Activated CD4-positive, alpha-beta memory T cell treated with anti-CD3 and anti-CD28 coated beads for 36 hours (primary cell): Measurements from ENCODE around the gene GALNT9. TPM values are rescaled to one million over a fixed set of nuclear protein-coding genes. Genes with fewer than 3 reads are reported as not detected.

ENCODE experiments used
- CTCF ChIA-PET: fragments of 350-600 bp; sonication (Branson Sonifier 250); formaldehyde crosslinking; loops from one replicate; lab custom pipeline; 2021; ENCODE audit warnings: antibody characterized with exemption, inconsistent platforms; lab: Charles Lee
- POLR2A ChIA-PET: fragments of 350-600 bp; sonication (Branson Sonifier 250); formaldehyde crosslinking; loops from one replicate; lab custom pipeline; 2021; ENCODE audit warnings: antibody characterized with exemption; lab: Charles Lee
- DNase-seq: peaks from one replicate; pipeline ENCODE4 v3.0.0-alpha.2; 2020
- H3K27ac Mint-ChIP-seq: one replicate; pipeline ENCODE4 v1.8.0; 2021; ENCODE audit warnings: mixed read lengths
- H3K27me3 Mint-ChIP-seq: one replicate; pipeline ENCODE4 v1.8.0; 2021; ENCODE audit warnings: mixed read lengths
- H3K36me3 Mint-ChIP-seq: one replicate; pipeline ENCODE4 v1.8.0; 2021; ENCODE audit warnings: mixed read lengths
- H3K4me1 Mint-ChIP-seq: one replicate; pipeline ENCODE4 v1.8.0; 2021; ENCODE audit warnings: low read depth, mixed read lengths
- H3K4me3 Mint-ChIP-seq: one replicate; pipeline ENCODE4 v1.8.0; 2021; ENCODE audit warnings: mild to moderate bottlenecking, mixed read lengths
- H3K9me3 Mint-ChIP-seq: one replicate; pipeline ENCODE4 v1.8.0; 2021; ENCODE audit warnings: mixed read lengths
- intact Hi-C: fragments of 100-400 bp; cut with micrococcal nuclease; formaldehyde crosslinking; loops from one replicate; pipeline ENCODE4 v1.15.1; 2023
- total RNA-seq, 2 experiments: library from RNA; stranded (reverse); gene quantifications; one replicate each; pipeline ENCODE4 v1.2.3, GENCODE V29; 2021

Gene GALNT9
- total RNA-seq, 2 experiments from 2014 or later: 0.12 to 0.29 TPM

DNA sequence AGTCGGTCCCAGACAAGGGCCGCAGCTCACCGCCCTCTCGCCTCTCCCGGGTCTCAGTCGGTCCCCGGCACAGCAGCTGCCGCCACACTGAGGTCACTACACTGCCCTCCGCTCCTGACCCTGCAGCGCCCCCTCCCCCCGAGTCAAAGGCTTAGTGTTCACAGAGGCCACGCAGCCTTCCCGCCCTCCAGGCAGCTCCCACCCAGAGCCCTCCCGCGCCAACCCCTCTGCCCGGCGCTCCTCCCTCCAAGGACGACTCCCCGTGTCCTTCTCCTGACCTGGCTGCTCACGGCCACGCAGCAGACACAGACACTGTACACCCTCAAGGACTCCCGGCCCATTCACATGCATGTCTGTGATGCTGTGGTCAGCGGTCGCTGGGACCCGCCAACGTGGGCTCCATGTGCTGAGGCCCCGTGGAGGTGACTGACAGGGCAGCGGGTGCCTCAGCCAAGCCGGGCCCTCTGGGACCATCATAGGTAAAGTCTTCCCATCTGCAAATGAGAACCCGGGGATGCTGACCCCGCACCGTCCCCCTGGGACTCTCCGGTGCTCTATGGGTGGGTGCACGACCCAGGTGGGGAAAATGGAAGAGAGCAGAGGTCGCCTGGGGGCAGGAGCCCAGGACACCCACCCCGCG is 16.3 kb upstream of the GALNT9 start:
- POLR2A ChIA-PET: no interaction called here
- H3K9me3 Mint-ChIP-seq: no peaks in the 10 kb centered on the region
- CTCF ChIA-PET: no interaction called here
- no peak overlapping the region for H3K27ac Mint-ChIP-seq
- no peaks in the 10 kb centered on the region for H3K36me3 Mint-ChIP-seq
- no peak for DNase-seq
- no peaks in the 10 kb centered on the region for H3K4me1 Mint-ChIP-seq
- intact Hi-C loops: no loop called here
- H3K4me3 Mint-ChIP-seq: no peak overlapping the region
- peaks cover 3% of the 10 kb centered on the region for H3K27me3 Mint-ChIP-seq

DNA sequence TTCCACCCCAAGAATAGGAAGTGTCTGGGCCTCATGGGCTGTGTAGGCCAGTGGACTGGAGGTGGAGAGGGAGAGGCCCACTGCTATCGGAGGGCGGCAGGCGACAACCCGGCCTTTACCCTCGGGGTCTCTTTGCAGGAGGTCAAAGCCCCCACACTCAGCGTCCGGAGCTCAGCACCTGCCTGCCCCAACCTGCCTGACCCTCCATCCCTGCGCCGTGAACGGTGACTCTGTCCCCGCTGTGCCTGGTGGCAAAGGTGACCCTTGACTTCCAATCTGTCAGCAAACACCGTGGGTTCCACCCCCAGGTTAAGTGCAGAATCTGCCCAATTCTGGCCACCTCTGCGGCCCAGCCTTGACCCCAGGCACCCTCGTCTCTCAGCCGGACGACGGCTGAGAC is 15.7 kb upstream of the GALNT9 start:
- no peaks in the 10 kb centered on the region for H3K4me1 Mint-ChIP-seq
- H3K9me3 Mint-ChIP-seq: no peaks in the 10 kb centered on the region
- DNase-seq: no peak
- CTCF ChIA-PET: no interaction called here
- POLR2A ChIA-PET: no interaction called here
- peaks cover 3% of the 10 kb centered on the region for H3K27me3 Mint-ChIP-seq
- intact Hi-C loops: no loop called here
- H3K27ac Mint-ChIP-seq: no peak overlapping the region
- no peak overlapping the region for H3K4me3 Mint-ChIP-seq
- no peaks in the 10 kb centered on the region for H3K36me3 Mint-ChIP-seq

DNA sequence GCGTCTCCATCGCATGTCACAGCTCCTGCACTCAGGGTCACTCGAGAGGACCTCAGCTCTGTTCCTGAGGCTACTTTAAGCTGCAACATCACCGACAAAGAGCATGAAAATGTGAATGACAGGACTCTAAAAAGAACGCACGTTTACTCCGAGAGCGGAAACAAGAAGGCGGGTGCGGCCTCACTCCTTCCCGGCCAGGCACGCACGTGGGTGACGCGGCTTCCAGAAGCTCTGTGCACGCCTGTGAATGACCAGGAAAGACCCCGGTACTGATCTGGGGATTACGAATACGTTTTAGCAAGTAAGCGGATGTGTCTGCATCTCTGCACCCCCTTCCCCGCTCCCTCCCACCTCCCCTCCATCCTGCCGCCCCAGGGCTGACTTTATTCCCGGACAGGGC is 15.2 kb upstream of the GALNT9 start:
- no peaks in the 10 kb centered on the region for H3K36me3 Mint-ChIP-seq
- intact Hi-C loops: no loop called here
- no peaks in the 10 kb centered on the region for H3K4me1 Mint-ChIP-seq
- H3K4me3 Mint-ChIP-seq: no peak overlapping the region
- no peak for DNase-seq
- POLR2A ChIA-PET: no interaction called here
- CTCF ChIA-PET: no interaction called here
- no peaks in the 10 kb centered on the region for H3K9me3 Mint-ChIP-seq
- H3K27ac Mint-ChIP-seq: no peak overlapping the region
- H3K27me3 Mint-ChIP-seq: peaks cover 3% of the 10 kb centered on the region

DNA sequence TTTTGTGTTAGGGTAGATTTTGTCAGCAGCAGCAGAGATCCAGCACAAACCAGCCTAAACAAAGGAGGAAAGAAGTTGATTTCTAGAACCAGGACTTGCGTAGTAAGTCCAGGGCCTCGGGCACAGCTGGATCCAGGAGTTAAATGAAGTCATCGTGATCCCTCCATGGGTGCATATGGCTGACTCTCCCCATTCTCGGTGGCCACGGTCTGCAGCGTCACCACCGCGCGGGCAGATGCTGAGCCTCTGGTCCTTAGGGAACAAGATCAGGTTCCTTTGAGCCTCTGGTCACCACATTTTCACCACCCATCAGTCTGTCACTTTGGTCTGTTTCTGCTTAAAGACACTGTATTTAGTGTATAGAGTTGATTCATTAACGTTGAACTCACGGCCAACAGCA is 14.8 kb upstream of the GALNT9 start:
- POLR2A ChIA-PET: no interaction called here
- peaks cover 3% of the 10 kb centered on the region for H3K27me3 Mint-ChIP-seq

DNA sequence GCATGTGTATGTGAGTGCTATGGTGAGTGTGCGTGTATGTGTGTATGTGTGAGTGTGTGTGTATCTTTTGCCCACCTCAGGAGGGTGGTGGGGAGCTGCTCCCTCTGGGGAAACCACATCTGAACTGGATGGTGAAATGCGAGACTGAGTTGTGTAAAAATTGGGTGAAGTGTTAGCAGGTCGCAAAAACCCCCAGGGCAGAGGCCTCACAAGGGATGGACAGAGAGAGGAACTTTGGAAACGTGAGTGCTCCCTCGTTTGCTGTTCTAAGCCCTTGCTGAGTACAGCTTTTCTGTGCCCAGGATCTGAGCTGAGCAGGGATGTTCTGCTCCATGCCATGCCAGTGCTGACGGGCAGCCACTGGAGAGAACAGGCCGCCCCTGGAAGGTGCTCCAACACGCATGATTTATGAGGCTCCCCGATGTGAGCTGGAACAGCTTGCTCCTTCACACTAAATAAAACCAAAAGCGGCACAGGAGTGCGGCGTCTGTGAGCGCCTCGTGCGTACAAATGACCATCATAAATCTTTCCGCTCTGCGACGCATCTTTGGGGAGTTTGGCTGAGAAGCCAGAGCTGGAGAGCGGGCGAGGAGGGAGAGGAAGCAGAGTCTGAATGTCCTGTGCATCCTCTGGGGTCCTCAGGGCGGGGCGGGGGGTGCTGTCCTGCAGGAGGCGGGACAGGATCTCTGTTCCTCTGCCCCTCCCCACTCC is 14.1 kb upstream of the GALNT9 start:
- H3K4me1 Mint-ChIP-seq: no peaks in the 10 kb centered on the region
- H3K9me3 Mint-ChIP-seq: no peaks in the 10 kb centered on the region
- intact Hi-C loops: no loop called here
- ChIA-PET POLR2A (no interaction called here), CTCF (no interaction called here)
- H3K4me3 Mint-ChIP-seq: no peak overlapping the region
- no peak for DNase-seq
- peaks cover 3% of the 10 kb centered on the region for H3K27me3 Mint-ChIP-seq
- no peaks in the 10 kb centered on the region for H3K36me3 Mint-ChIP-seq
- H3K27ac Mint-ChIP-seq: no peak overlapping the region

More for the DNA sequence above, 14.8 kb upstream of the GALNT9 start:
- Mint-ChIP-seq H3K4me1 (no peaks in the 10 kb centered on the region), H3K27ac (no peak overlapping the region), H3K9me3 (no peaks in the 10 kb centered on the region), H3K36me3 (no peaks in the 10 kb centered on the region), H3K4me3 (no peak overlapping the region)
- CTCF ChIA-PET: no interaction called here
- intact Hi-C loops: no loop called here
- DNase-seq: no peak

DNA sequence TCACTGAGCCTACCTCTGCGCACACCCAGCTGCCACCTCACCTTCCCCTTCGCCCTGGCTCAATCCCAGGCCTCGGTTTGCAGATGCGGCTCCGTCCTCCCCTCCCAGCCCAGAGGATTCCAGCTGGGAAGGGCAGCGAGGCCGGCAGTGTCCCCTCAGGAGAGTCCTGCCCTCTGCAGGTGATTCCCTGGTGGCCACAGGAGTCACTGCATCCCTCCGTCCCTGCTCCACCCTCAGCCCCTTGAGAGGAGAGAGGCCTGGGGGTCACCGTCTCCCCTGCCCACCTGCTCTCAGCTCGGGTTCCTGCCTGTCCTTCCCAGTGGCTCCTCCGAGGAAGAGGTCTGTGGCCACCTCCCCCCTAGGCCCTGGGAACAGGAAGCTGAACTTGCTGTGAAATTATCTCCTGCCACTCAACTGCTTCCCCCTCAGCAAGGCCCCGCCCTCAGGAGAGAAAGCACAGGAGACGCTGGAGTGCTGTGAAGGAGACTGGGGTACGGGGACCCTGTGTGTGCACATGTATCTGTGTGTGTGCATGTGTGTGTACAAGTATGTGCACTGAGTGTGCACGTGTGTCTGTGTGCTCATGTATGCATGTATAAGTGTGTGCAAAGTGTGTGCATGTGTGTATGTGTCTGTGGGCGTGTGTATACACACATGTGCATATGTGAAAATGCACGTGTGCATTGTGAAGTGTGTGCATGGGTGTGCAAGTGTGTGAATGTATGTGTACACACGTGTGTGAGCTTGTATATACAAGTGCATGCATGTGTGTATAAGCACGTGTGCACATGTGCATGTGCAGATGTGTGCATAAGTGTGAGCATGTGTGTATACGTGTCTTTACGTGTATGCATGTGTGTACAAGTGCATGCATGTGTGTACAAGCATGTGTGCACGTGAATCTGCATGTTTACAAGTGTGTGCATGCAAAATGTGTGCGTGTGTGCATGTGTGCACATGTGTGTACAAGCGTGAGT is 13.2 kb upstream of the GALNT9 start:
- Mint-ChIP-seq H3K27me3 (peaks cover 3% of the 10 kb centered on the region), H3K27ac (no peak overlapping the region), H3K4me3 (no peak overlapping the region), H3K4me1 (no peaks in the 10 kb centered on the region), H3K36me3 (no peaks in the 10 kb centered on the region), H3K9me3 (no peaks in the 10 kb centered on the region)
- DNase-seq: no peak
- CTCF ChIA-PET: no interaction called here
- intact Hi-C loops: no loop called here
- POLR2A ChIA-PET: no interaction called here

DNA sequence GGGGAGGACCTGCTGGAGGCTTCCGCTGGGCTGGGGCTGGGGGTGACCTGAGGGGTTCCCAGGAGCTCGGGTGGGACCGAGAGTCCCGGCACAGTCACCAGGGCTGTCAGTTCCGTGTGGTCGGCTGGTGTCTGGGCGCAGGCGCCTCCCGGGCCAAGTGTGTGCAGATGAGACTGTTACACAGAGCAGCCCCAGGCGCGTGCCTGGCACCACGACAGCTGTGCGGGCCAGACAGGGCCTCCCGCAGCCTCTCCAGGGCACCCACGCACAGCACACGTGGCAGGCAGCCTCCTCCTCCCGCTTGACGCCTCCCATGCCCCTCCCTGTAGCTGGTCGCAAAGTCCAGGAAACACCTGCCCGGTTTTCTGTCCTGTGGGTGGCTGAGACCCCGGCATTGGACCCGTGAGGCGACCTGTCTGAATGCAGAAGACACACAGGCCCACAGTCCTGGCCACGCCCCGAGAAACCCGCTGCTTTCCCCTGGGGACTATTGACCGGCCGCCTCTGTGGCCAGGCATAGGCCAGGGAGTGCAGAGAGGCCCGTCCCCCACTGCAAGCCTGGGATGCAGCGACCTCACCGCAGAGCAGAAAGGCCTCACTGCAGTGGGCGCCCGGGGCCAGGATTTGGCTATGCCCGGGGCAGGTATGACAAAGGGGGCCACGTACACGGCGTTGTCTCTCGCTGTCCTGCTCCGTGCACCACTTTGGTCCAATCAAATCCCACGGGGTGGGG is 12.1 kb upstream of the GALNT9 start:
- no peak overlapping the region for H3K27ac Mint-ChIP-seq
- no peak for DNase-seq
- H3K36me3 Mint-ChIP-seq: no peaks in the 10 kb centered on the region
- intact Hi-C loops: no loop called here
- ChIA-PET CTCF (no interaction called here), POLR2A (no interaction called here)
- peaks cover 9% of the 10 kb centered on the region for H3K27me3 Mint-ChIP-seq
- H3K9me3 Mint-ChIP-seq: no peaks in the 10 kb centered on the region
- H3K4me1 Mint-ChIP-seq: no peaks in the 10 kb centered on the region
- H3K4me3 Mint-ChIP-seq: no peak overlapping the region

DNA sequence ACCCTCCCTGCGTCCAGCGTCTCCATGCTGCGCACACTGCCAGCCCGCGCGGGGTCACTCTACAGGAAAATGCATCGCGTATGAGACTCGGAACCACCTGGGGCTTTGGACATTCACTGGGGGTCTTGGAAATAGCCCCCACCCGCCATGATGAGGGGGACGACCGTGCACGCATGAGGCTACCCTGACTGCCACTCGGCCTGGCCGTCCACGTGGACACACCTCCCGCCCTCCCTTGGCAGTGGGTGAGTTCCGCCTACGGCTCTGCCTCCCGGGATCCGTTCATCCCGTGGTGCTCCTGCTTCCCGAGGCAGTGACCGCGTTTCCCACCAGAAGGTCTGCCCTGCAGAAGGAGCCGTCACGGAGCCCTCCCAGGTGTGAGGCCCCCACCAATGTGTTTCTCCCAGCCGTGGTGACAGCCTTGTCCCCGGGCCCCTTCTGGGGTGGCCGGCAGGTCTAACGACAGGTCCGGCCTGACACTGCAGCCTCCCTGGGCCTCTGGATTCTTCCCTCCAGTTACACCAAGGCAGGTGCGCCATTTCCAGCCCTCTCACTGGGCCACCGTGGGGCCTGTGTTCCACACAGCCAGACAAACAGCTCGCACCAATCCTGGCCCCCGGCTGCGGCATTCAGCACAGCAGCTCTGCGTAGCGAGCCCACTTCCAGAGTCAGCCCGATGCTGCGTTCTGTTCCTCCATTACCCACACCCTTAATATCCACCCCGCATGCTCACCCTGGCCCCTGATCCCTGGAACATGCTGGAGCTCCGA is 11.1 kb upstream of the GALNT9 start:
- intact Hi-C loops: no loop called here
- CTCF ChIA-PET: no interaction called here
- H3K27me3 Mint-ChIP-seq: peaks cover 13% of the 10 kb centered on the region
- no peak for DNase-seq
- H3K4me3 Mint-ChIP-seq: no peak overlapping the region
- H3K9me3 Mint-ChIP-seq: no peaks in the 10 kb centered on the region
- POLR2A ChIA-PET: no interaction called here
- H3K4me1 Mint-ChIP-seq: no peaks in the 10 kb centered on the region
- no peaks in the 10 kb centered on the region for H3K36me3 Mint-ChIP-seq
- H3K27ac Mint-ChIP-seq: no peak overlapping the region

DNA sequence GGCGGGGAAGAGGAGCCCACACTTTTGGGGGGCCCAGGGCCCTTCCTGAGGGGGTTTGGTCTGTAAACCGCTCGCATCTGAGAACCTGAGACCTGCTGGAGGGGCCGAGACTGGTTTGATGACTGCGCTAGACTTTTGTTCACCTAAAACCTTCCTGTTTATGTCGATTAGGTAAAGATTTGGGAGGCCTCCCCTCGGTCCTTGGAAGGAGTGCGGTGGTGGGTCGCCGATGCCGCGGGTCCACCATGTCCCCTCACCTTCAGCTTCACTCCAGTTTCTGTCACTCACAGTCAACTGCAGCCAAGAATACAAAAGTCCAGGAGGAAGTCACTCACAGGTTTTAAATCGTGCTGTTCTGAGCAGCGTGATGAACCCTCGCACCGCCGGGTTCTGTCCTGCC is 10.5 kb upstream of the GALNT9 start:
- no peak for DNase-seq
- no peak overlapping the region for H3K4me3 Mint-ChIP-seq
- ChIA-PET POLR2A (no interaction called here), CTCF (no interaction called here)
- H3K27ac Mint-ChIP-seq: no peak overlapping the region
- H3K27me3 Mint-ChIP-seq: peaks cover 17% of the 10 kb centered on the region
- intact Hi-C loops: no loop called here
- no peaks in the 10 kb centered on the region for H3K36me3 Mint-ChIP-seq
- H3K4me1 Mint-ChIP-seq: no peaks in the 10 kb centered on the region
- no peaks in the 10 kb centered on the region for H3K9me3 Mint-ChIP-seq

DNA sequence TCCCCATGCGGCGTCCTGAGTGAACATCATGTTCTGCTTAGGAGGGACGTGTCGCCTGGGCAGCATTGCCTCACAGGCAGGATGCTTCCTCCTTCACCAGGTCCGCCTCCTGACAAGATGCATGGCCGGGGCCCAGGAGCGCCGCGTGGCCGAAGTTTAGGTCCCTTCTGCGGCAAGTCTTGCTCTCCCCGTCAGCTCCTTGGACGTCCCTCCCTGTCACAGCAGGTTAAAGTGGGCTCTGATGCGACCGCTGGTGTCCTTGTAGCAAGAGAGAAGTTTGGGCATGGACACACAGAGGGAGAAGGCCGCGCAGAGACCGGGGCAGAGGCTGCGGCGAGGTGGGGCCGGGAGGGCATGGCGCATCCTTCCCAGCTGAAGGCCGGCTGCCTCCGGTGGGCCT is 9.4 kb upstream of the GALNT9 start:
- intact Hi-C loops: no loop called here
- no peak overlapping the region for H3K27ac Mint-ChIP-seq
- no peak for DNase-seq
- H3K4me3 Mint-ChIP-seq: no peak overlapping the region
- H3K27me3 Mint-ChIP-seq: peaks cover 17% of the 10 kb centered on the region
- H3K9me3 Mint-ChIP-seq: no peaks in the 10 kb centered on the region
- POLR2A ChIA-PET: no interaction called here
- CTCF ChIA-PET: no interaction called here
- H3K36me3 Mint-ChIP-seq: no peaks in the 10 kb centered on the region
- no peaks in the 10 kb centered on the region for H3K4me1 Mint-ChIP-seq

DNA sequence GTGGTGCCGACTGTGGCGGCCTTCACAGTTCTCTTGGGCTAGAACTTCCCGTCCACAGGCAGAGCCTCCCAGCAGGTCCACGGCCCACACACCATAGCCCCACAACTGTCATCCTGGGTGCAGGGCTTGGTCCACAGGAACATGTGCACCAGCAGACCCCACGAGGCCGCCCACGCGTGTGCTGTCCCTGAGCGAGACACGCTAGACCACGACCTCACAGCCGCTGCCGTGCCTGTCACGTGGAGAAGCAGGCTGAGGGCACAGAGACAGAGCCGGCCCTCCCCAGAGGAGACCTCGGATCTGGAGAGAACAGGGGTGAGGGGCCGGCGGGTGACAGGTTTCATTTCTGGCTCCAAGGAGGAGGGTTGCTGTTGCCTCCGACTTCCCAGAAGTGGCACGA is 8.9 kb upstream of the GALNT9 start:
- Mint-ChIP-seq H3K27me3 (peaks cover 20% of the 10 kb centered on the region), H3K27ac (no peak overlapping the region), H3K4me1 (no peaks in the 10 kb centered on the region), H3K4me3 (no peak overlapping the region), H3K36me3 (no peaks in the 10 kb centered on the region), H3K9me3 (no peaks in the 10 kb centered on the region)
- DNase-seq: no peak
- CTCF ChIA-PET: no interaction called here
- intact Hi-C loops: no loop called here
- POLR2A ChIA-PET: no interaction called here
